Ovary (tissue), 3 donors: ENCODE data around the gene AKR7A2.

Source experiments
- POLR2A ChIP-seq: fragments of 450-650 bp; IDR thresholded peaks from one replicate; pipeline ENCODE4 v1.6.1; 2017; ENCODE audit warnings: antibody characterized with exemption, mild to moderate bottlenecking, moderate library complexity
- TF ChIP-seq, protein P1 (sequence below), 3 donors: fragments of 450-650 bp in 2 of 3; fragments of 200-600 bp in 1 of 3; IDR thresholded peaks; one replicate each; pipeline versions ENCODE4 v1.5.1 to v1.8.0; 2016 to 2022; ENCODE audit warnings: antibody characterized with exemption in 3 of 3, mild to moderate bottlenecking in 1 of 3
- donor health status: DM: no; HTN: no; CAD: no.

- TF ChIP-seq, protein P1, sequence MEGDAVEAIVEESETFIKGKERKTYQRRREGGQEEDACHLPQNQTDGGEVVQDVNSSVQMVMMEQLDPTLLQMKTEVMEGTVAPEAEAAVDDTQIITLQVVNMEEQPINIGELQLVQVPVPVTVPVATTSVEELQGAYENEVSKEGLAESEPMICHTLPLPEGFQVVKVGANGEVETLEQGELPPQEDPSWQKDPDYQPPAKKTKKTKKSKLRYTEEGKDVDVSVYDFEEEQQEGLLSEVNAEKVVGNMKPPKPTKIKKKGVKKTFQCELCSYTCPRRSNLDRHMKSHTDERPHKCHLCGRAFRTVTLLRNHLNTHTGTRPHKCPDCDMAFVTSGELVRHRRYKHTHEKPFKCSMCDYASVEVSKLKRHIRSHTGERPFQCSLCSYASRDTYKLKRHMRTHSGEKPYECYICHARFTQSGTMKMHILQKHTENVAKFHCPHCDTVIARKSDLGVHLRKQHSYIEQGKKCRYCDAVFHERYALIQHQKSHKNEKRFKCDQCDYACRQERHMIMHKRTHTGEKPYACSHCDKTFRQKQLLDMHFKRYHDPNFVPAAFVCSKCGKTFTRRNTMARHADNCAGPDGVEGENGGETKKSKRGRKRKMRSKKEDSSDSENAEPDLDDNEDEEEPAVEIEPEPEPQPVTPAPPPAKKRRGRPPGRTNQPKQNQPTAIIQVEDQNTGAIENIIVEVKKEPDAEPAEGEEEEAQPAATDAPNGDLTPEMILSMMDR (IDR thresholded peaks at IDR 0.05): no peak
- no peak for TF ChIP-seq POLR2A
These were observed 47.4 kb upstream of the AKR7A2 start for GRCh38 chr1:19359357-19359756.
